Measurements from ENCODE around the gene MRPL12. TPM values are rescaled to one million over a fixed set of nuclear protein-coding genes. Genes with fewer than 3 reads are reported as not detected.
A peak's percentile ranks its signal among the peaks of the same experiment; 100 is the strongest.

The MRPL12 gene
- total RNA-seq, 1 donor from 2014 or later: 57.7 TPM

DNA sequence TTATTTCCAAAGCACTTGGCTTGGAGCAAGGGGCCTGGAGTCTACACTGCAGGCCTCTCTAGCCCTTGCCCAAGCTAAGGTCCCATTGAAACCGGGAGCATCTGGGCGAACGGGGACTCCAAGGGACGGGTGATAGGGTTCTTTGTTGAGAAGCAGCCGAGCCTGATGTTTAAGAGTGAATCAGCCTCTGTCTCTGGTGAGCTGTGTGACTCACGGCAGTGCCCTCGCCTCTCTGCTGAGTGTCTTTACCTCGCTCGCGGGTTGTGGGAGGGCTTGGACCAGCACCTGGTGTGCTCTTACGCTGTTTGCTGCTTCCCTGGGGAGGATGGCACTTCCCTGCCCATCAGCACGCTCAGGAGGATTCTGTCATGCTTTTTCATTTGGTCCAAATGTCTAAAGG, 18.1 kb upstream of the MRPL12 start:
- peaks cover 2% of the 10 kb centered on the region for H3K27me3 Mint-ChIP-seq (ENCODE audit: unreplicated experiment)
- no peak for DNase-seq
- H3K4me3 Mint-ChIP-seq (ENCODE audit: unreplicated experiment): peak overlapping the region; percentile 90
- peaks cover 15% of the 10 kb centered on the region for H3K9me3 Mint-ChIP-seq (ENCODE audit: unreplicated experiment)
- no peaks in the 10 kb centered on the region for H3K36me3 Mint-ChIP-seq (ENCODE audit: unreplicated experiment)
- TF ChIP-seq, protein P1, sequence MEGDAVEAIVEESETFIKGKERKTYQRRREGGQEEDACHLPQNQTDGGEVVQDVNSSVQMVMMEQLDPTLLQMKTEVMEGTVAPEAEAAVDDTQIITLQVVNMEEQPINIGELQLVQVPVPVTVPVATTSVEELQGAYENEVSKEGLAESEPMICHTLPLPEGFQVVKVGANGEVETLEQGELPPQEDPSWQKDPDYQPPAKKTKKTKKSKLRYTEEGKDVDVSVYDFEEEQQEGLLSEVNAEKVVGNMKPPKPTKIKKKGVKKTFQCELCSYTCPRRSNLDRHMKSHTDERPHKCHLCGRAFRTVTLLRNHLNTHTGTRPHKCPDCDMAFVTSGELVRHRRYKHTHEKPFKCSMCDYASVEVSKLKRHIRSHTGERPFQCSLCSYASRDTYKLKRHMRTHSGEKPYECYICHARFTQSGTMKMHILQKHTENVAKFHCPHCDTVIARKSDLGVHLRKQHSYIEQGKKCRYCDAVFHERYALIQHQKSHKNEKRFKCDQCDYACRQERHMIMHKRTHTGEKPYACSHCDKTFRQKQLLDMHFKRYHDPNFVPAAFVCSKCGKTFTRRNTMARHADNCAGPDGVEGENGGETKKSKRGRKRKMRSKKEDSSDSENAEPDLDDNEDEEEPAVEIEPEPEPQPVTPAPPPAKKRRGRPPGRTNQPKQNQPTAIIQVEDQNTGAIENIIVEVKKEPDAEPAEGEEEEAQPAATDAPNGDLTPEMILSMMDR (IDR thresholded peaks at IDR 0.05; ENCODE audit: partially characterized antibody, unreplicated experiment): no peak
- peak overlapping the region; percentile 82 for H3K27ac Mint-ChIP-seq (ENCODE audit: unreplicated experiment)
- peaks cover 22% of the 10 kb centered on the region for H3K4me1 Mint-ChIP-seq (ENCODE audit: low read depth, unreplicated experiment)

GRCh38 chr17:81686614-81687013, 16.6 kb upstream of the MRPL12 start:
- H3K4me1 Mint-ChIP-seq (ENCODE audit: low read depth, unreplicated experiment): peaks cover 22% of the 10 kb centered on the region
- no peaks in the 10 kb centered on the region for H3K36me3 Mint-ChIP-seq (ENCODE audit: unreplicated experiment)
- TF ChIP-seq, protein P1 (IDR thresholded peaks at IDR 0.05; ENCODE audit: partially characterized antibody, unreplicated experiment): no peak
- peak overlapping the region; percentile 33 for H3K27ac Mint-ChIP-seq (ENCODE audit: unreplicated experiment)
- peaks cover 2% of the 10 kb centered on the region for H3K27me3 Mint-ChIP-seq (ENCODE audit: unreplicated experiment)
- peak overlapping the region; percentile 49 for H3K4me3 Mint-ChIP-seq (ENCODE audit: unreplicated experiment)
- no peak for DNase-seq
- H3K9me3 Mint-ChIP-seq (ENCODE audit: unreplicated experiment): peaks cover 16% of the 10 kb centered on the region

DNA sequence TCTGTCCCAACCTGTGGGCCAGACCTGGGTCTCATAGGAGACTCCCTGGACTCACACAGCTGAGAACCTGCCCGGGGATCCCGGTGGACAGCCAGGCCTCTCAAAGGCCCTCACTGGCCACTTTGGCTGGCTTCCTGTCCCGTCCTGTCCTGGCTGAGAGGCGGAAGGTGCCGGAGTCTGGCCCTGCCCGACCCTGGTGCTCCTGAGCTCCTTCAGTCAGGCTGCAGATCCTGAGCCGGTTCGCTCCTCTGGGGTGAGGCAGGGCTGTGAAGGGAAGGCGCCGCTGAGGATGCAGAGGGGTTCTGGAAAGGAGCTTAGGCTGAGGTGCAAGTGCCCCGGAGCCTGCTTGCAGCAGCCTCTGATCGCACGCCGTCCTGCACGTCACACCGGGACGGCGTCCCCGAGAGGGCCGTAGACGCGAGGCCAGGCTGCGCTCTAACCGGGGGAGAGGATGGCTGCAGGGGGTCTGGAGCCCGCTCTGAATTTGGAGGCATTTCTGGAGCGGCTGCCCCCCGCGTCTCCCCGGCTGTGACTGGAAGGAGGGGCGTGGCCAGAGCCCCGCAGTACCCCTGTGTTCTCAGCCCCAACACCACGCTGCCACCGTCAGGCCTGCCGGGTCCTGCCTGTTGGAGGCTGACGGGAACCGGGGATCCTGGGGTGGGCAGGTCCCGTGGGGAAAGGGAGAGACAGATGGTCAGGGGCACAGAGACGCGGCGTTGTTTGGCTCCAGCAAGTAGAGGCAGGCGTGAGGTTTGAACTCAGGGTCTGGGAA, 15.2 kb upstream of the MRPL12 start:
- Mint-ChIP-seq H3K27ac (ENCODE audit: unreplicated experiment) (peak overlapping the region; percentile 88), H3K27me3 (ENCODE audit: unreplicated experiment) (peaks cover 2% of the 10 kb centered on the region), H3K36me3 (ENCODE audit: unreplicated experiment) (no peaks in the 10 kb centered on the region), H3K4me1 (ENCODE audit: low read depth, unreplicated experiment) (peaks cover 17% of the 10 kb centered on the region), H3K4me3 (ENCODE audit: unreplicated experiment) (peak overlapping the region; percentile 55), H3K9me3 (ENCODE audit: unreplicated experiment) (peaks cover 22% of the 10 kb centered on the region)
- TF ChIP-seq, protein P1 (IDR thresholded peaks at IDR 0.05; ENCODE audit: partially characterized antibody, unreplicated experiment): no peak
- peak; percentile 47 for DNase-seq

- H3K36me3 Mint-ChIP-seq (ENCODE audit: unreplicated experiment): no peaks in the 10 kb centered on the region
- H3K27ac Mint-ChIP-seq (ENCODE audit: unreplicated experiment): peak overlapping the region; percentile 88
- H3K4me3 Mint-ChIP-seq (ENCODE audit: unreplicated experiment): peak overlapping the region; percentile 4
These were observed 14.6 kb upstream of the MRPL12 start for GRCh38 chr17:81688616-81689015.

DNA sequence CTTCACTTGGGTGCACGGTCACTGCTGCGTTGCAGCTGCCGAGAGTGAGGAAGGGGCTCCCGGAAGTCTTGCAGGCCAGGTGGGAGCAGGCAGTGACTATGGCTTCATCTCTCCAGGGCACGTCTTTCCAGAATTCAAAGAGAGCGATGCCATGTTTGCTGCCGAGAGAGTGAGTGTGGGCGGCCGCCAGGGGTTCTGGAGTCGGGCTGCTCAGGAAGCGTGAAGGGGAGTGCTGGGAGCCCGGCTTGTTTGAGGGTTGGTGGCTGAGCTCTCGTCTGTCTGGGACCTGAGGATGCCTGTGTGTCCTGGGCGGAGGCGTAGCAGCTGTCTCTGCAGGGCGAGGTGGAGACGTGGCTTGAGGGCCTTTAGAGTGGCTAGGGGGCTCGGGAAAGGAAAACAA, 13.1 kb upstream of the MRPL12 start:
- peaks cover 15% of the 10 kb centered on the region for H3K4me1 Mint-ChIP-seq (ENCODE audit: low read depth, unreplicated experiment)
- TF ChIP-seq, protein P1 (IDR thresholded peaks at IDR 0.05; ENCODE audit: partially characterized antibody, unreplicated experiment): no peak
- H3K27ac Mint-ChIP-seq (ENCODE audit: unreplicated experiment): peak overlapping the region; percentile 88
- H3K36me3 Mint-ChIP-seq (ENCODE audit: unreplicated experiment): no peaks in the 10 kb centered on the region
- peaks cover 19% of the 10 kb centered on the region for H3K9me3 Mint-ChIP-seq (ENCODE audit: unreplicated experiment)
- no peaks in the 10 kb centered on the region for H3K27me3 Mint-ChIP-seq (ENCODE audit: unreplicated experiment)
- peak overlapping the region; percentile 38 for H3K4me3 Mint-ChIP-seq (ENCODE audit: unreplicated experiment)
- DNase-seq: no peak

More at GRCh38 chr17:81688616-81689015, 14.6 kb upstream of the MRPL12 start:
- Mint-ChIP-seq H3K9me3 (ENCODE audit: unreplicated experiment) (peaks cover 21% of the 10 kb centered on the region), H3K4me1 (ENCODE audit: low read depth, unreplicated experiment) (peaks cover 17% of the 10 kb centered on the region), H3K27me3 (ENCODE audit: unreplicated experiment) (peaks cover 1% of the 10 kb centered on the region)
- DNase-seq: no peak
- TF ChIP-seq, protein P1 (IDR thresholded peaks at IDR 0.05; ENCODE audit: partially characterized antibody, unreplicated experiment): no peak
